Endothelial cell of umbilical vein (primary cell): Measurements from ENCODE around the gene PTPRF. TPM values are rescaled to one million over a fixed set of nuclear protein-coding genes. Genes with fewer than 3 reads are reported as not detected.

Experiments
- BruUV-seq: library from RNA; stranded (reverse); fragments of 400-500 nt; replicated peaks from 2 replicates; lab custom pipeline; 2021; lab: Mats Ljungman, UMichigan
- CTCF ChIA-PET: fragments of 300-600, 350-600 bp; sonication (Branson Sonifier 250); formaldehyde crosslinking; loops from one replicate; lab custom pipeline; 2021; ENCODE audit warnings: antibody characterized with exemption, inconsistent platforms; lab: Charles Lee
- POLR2A ChIA-PET: fragments of 300-600, 350-600 bp; sonication (Branson Sonifier 250); formaldehyde crosslinking; loops from one replicate; lab custom pipeline; 2021; ENCODE audit warnings: antibody characterized with exemption, inconsistent platforms; lab: Charles Lee
- DNase-seq: peaks from one replicate; pipeline ENCODE4 v3.0.0-alpha.2; 2011; ENCODE audit warnings: low read depth, low spot score
- FAIRE-seq: peaks from 2 replicates; lab custom pipeline; 2011; peaks lifted over from hg19 to GRCh38; lab: Jason Lieb, UNC
- H2AFZ ChIP-seq: 2 replicates; pipeline ENCODE4 v1.6.0; 2012; ENCODE audit warnings: low read depth, low read length, control low read depth, inconsistent platforms
- H3K27ac ChIP-seq: 2 replicates; pipeline ENCODE4 v1.5.1; 2011; ENCODE audit warnings: low read depth, mild to moderate bottlenecking, control low read depth, low read length, moderate library complexity; ENCODE audit not compliant: insufficient read depth
- H3K27me3 ChIP-seq, 2 experiments: 2 replicates each; pipeline versions ENCODE4 v1.6.0 to v1.6.1; 2011; ENCODE audit warnings: low read length in 2 of 2, mixed read lengths in 1 of 2; ENCODE audit not compliant: control insufficient read depth in 2 of 2, insufficient read depth in 2 of 2
- H3K36me3 ChIP-seq, 2 experiments: 2 replicates in 1 of 2; 3 replicates in 1 of 2; pipeline ENCODE4 v1.5.1; 2011; ENCODE audit warnings: low read length in 2 of 2, mild to moderate bottlenecking in 1 of 2, moderate library complexity in 1 of 2; ENCODE audit not compliant: control insufficient read depth in 2 of 2, insufficient read depth in 2 of 2; ENCODE audit errors: extremely low read depth in 1 of 2
- H3K4me1 ChIP-seq: 3 replicates; pipeline ENCODE4 v1.5.1; 2011; ENCODE audit warnings: mild to moderate bottlenecking, low read length; ENCODE audit not compliant: control insufficient read depth, insufficient read depth; ENCODE audit errors: extremely low read depth
- H3K4me2 ChIP-seq: 2 replicates; pipeline ENCODE4 v1.6.1; 2011; ENCODE audit warnings: low read length, control low read depth, mixed read lengths; ENCODE audit not compliant: insufficient read depth
- H3K4me3 ChIP-seq, 3 experiments: fragments of 200-600 bp in 1 of 3; sonication (generic), shearing (Covaris generic) in 1 of 3; replicated peaks in 1 of 3; 2 replicates each; pipeline ENCODE4 v1.5.1; 2011 to 2016; ENCODE audit warnings: control low read depth in 3 of 3, low read length in 3 of 3, mild to moderate bottlenecking in 2 of 3, inconsistent platforms in 1 of 3, low read depth in 1 of 3, moderate library complexity in 1 of 3; ENCODE audit not compliant: insufficient read depth in 1 of 3
- H3K79me2 ChIP-seq: 2 replicates; pipeline ENCODE4 v1.6.0; 2012; ENCODE audit warnings: low read length, inconsistent platforms; ENCODE audit not compliant: control insufficient read depth, insufficient read depth
- H3K9ac ChIP-seq: replicated peaks from 2 replicates; pipeline ENCODE3; 2011; ENCODE audit warnings: low read length, control low read depth; ENCODE audit not compliant: insufficient read depth; ENCODE audit errors: extremely low read depth
- H3K9me1 ChIP-seq: replicated peaks from 3 replicates; pipeline ENCODE4 v1.6.0; 2011; ENCODE audit warnings: mild to moderate bottlenecking, low read length; ENCODE audit not compliant: control insufficient read depth, insufficient read depth; ENCODE audit errors: extremely low read depth
- H3K9me3 ChIP-seq: replicated peaks from 2 replicates; pipeline ENCODE4 v1.5.1; 2012; ENCODE audit warnings: low read length, inconsistent platforms; ENCODE audit not compliant: control insufficient read depth, insufficient read depth
- H4K20me1 ChIP-seq: replicated peaks from 2 replicates; pipeline ENCODE3; 2011; ENCODE audit warnings: mild to moderate bottlenecking, low read length; ENCODE audit not compliant: control insufficient read depth, insufficient read depth; ENCODE audit errors: extremely low read depth
- EZH2 ChIP-seq: IDR thresholded peaks from 2 replicates; pipeline ENCODE4 v1.6.1; 2012; ENCODE audit warnings: borderline replicate concordance, low read depth, mild to moderate bottlenecking, moderate library complexity, low read length, inconsistent platforms; ENCODE audit not compliant: severe bottlenecking
- FOS ChIP-seq: IDR thresholded peaks from 2 replicates; pipeline ENCODE4 v1.6.1; 2011; ENCODE audit warnings: mild to moderate bottlenecking, low read length, moderate library complexity, borderline replicate concordance; ENCODE audit not compliant: insufficient read depth
- GATA2 ChIP-seq: IDR thresholded peaks from 2 replicates; pipeline ENCODE4 v1.7.0; 2011; ENCODE audit warnings: low read depth, mild to moderate bottlenecking, moderate library complexity, mixed read lengths, low read length; ENCODE audit not compliant: insufficient read length, insufficient read depth
- JUN ChIP-seq: IDR thresholded peaks from 2 replicates; pipeline ENCODE4 v1.6.1; 2011; ENCODE audit warnings: borderline replicate concordance, low read depth; ENCODE audit not compliant: insufficient read length, insufficient read depth
- MYC ChIP-seq: IDR thresholded peaks from one replicate; pipeline ENCODE4 v1.6.1; 2011; ENCODE audit warnings: mild to moderate bottlenecking, low read depth, low read length
- POLR2A ChIP-seq: IDR thresholded peaks from 2 replicates; pipeline ENCODE4 v1.6.1; 2012; ENCODE audit warnings: low read depth, mild to moderate bottlenecking, control low read depth, low read length
- POLR2AphosphoS5 ChIP-seq: IDR thresholded peaks from 2 replicates; pipeline ENCODE4 v1.6.1; 2012; ENCODE audit warnings: low read depth, mild to moderate bottlenecking, control low read depth, low read length, moderate library complexity; ENCODE audit not compliant: insufficient read depth
- dilution Hi-C: fragments of 300-500 bp; cut with MboI; formaldehyde crosslinking; loops from one replicate; pipeline ENCODE4 v1.15.0; 2019; ENCODE audit warnings: low sequenced_read_pairs; ENCODE audit not compliant: extremely low pct_ligation_motif_present
- intact Hi-C: fragments of 100-400 bp; cut with micrococcal nuclease; formaldehyde crosslinking; loops from one replicate; pipeline ENCODE4 v1.10.0; 2022
- polyA plus RNA-seq, 4 experiments: library from polyadenylated mRNA; depleted of rRNA in 3 of 4; stranded (reverse) in 3 of 4; unstranded in 1 of 4; fragments of >200 nt; gene quantifications; 2 replicates each; pipeline versions ENCODE4 v1.2.1 to v1.2.3, GENCODE V29; 2011 to 2012; ENCODE audit warnings: missing spikeins in 1 of 4
- total RNA-seq: library from RNA; stranded (reverse); gene quantifications from 2 replicates; pipeline ENCODE4 v1.2.3, GENCODE V29; 2021
- TF ChIP-seq, protein P1 (sequence below): IDR thresholded peaks from 2 replicates; pipeline ENCODE4 v1.6.1; 2011; ENCODE audit not compliant: insufficient read depth, insufficient read length
- TF ChIP-seq, protein P2 (sequence below), 2 donors: IDR thresholded peaks; 1 replicate in 1 of 2; 2 replicates in 1 of 2; pipeline ENCODE4 v1.5.1; 2011; ENCODE audit warnings: low read length in 2 of 2, mild to moderate bottlenecking in 2 of 2, moderate library complexity in 2 of 2, control low read depth in 1 of 2, inconsistent platforms in 1 of 2, low read depth in 1 of 2; ENCODE audit not compliant: insufficient read depth in 1 of 2; ENCODE audit errors: extremely low read depth in 1 of 2

The PTPRF gene
- total and polyA plus RNA-seq, 2 donors (not counting 3 experiments of a cell fraction or from before 2014, with no cell fraction given): 217 to 338 TPM

DNA sequence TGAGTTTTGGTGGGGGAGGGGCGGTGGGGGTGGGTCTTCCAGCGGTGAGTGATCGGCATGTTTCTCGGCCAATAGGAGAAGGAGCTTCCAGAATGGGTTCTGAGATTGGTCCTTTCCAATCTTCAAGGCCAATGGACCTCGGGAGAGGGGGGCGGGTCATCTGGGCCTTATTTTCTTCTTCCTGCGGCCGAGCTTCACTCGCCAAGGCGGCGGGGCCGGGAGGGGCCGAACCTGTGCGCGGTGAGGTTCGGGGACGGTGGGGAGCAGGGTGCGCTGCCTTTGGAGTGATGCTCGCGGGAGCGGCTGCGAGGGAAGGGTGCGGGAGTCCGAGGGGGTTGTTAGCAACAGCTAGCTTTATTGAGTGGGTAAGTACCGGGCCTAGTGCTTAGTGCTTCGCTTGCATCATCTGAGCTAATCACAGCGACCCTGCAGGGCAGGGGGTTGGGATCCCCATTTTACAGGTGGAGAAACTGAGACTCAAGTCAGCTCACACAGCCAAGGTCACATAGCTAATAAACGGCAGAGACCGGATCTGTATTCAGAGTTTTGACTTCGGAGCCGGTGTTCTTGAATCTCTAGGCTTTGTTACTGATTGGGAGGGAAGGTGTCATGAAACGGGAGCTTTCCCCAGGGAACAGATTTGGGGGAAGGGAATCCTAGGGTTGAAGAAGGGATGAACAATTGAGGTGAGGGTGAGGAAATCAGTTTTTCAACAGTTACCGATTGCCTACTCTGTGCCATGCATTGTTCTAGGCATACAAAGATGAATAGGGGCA is 119.8 kb downstream of the PTPRF start:
- peak; percentile 94 for DNase-seq
- BruUV-seq: no TSS peak
- dilution Hi-C loops: no loop called here
- CTCF ChIA-PET: interaction anchor here (0.5 to 2.9 kb wide), 13 partner anchors 10 to 424 kb away, joined by 3 to 18 read pairs (median 4); partner anchors contain the start of gene PTPRF
- no peaks in the 10 kb centered on the region for H4K20me1 ChIP-seq
- peak overlapping the region; percentile 78 for H2AFZ ChIP-seq
- no peaks in the 10 kb centered on the region for H3K9me1 ChIP-seq
- FAIRE-seq: peak; percentile 31
- peaks cover 16% of the 10 kb centered on the region for H3K4me1 ChIP-seq
- H3K36me3 ChIP-seq: peaks cover 8 to 12% of the 10 kb centered on the region in 2 experiments
- POLR2A ChIA-PET: interaction anchor here (0.6 to 2.0 kb wide), 13 partner anchors 10 to 319 kb away, joined by 3 to 11 read pairs (median 3); partner anchors contain the start of genes DPH2, HYI and ST3GAL3
- TF ChIP-seq EZH2 (no peak), POLR2A (peak; percentile 99), POLR2AphosphoS5 (peak; percentile 94)
- H3K27me3 ChIP-seq: peaks cover under 1 to 1% of the 10 kb centered on the region in 2 experiments
- intact Hi-C loops: loop anchor here (1.0 to 5.0 kb wide), 4 partner anchors 121 to 424 kb away; partner anchors contain the start of gene ARTN
- H3K27ac ChIP-seq: peak overlapping the region; percentile 63
- no peaks in the 10 kb centered on the region for H3K9me3 ChIP-seq
- peak overlapping the region; percentile 60 to 95 (median 65) for H3K4me3 ChIP-seq
- peaks cover 24% of the 10 kb centered on the region for H3K79me2 ChIP-seq
- peak overlapping the region; percentile 82 for H3K9ac ChIP-seq
- H3K4me2 ChIP-seq: peak overlapping the region; percentile 88

DNA sequence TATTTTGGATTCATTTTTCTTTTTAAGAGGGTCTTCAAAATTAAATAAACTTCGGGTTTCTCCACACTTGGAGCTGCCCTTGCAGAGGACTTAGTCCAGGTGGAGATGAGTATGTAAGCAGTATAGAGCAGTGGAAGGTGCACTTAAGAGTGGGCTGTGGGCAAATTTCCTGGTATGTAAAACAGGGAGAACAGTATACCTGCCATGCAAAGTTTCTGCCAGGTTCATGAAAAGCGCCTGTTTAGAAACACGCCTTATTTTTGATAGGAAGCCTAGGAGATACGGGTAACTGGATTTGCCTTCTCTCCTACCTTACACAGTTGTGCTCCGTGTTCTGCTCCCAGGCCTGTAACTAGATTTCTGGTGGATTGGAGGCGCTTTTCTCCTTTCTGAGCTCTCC is 120.5 kb downstream of the PTPRF start:
- Histone ChIP-seq H3K79me2 (peaks cover 24% of the 10 kb centered on the region), H3K4me1 (peaks cover 16% of the 10 kb centered on the region), H3K4me3 (peak overlapping the region; percentile 60 to 95 (median 65)), H4K20me1 (no peaks in the 10 kb centered on the region), H3K9me3 (no peaks in the 10 kb centered on the region), H3K27ac (no peak overlapping the region), H3K9ac (peak overlapping the region; percentile 82), H2AFZ (no peak overlapping the region), H3K9me1 (no peaks in the 10 kb centered on the region), H3K36me3 (peaks cover 14 to 17% of the 10 kb centered on the region in 2 experiments), H3K27me3 (no peaks in the 10 kb centered on the region), H3K4me2 (peak overlapping the region; percentile 88)
- FAIRE-seq: peak; percentile 4
- DNase-seq: peak; percentile 24
- TF ChIP-seq POLR2A (no peak), FOS (no peak), EZH2 (no peak), MYC (no peak), JUN (no peak), POLR2AphosphoS5 (no peak), GATA2 (no peak)
- TF ChIP-seq, protein P1, sequence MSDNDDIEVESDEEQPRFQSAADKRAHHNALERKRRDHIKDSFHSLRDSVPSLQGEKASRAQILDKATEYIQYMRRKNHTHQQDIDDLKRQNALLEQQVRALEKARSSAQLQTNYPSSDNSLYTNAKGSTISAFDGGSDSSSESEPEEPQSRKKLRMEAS: no peak
- TF ChIP-seq, protein P2, sequence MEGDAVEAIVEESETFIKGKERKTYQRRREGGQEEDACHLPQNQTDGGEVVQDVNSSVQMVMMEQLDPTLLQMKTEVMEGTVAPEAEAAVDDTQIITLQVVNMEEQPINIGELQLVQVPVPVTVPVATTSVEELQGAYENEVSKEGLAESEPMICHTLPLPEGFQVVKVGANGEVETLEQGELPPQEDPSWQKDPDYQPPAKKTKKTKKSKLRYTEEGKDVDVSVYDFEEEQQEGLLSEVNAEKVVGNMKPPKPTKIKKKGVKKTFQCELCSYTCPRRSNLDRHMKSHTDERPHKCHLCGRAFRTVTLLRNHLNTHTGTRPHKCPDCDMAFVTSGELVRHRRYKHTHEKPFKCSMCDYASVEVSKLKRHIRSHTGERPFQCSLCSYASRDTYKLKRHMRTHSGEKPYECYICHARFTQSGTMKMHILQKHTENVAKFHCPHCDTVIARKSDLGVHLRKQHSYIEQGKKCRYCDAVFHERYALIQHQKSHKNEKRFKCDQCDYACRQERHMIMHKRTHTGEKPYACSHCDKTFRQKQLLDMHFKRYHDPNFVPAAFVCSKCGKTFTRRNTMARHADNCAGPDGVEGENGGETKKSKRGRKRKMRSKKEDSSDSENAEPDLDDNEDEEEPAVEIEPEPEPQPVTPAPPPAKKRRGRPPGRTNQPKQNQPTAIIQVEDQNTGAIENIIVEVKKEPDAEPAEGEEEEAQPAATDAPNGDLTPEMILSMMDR (IDR thresholded peaks at IDR 0.05; ENCODE audit: extremely low read depth in 1 of 2, insufficient read depth in 1 of 2, low read depth in 1 of 2, low read length in 2 of 2): no peak
- ChIA-PET POLR2A (interaction anchor here (1.3 to 2.0 kb wide), 5 partner anchors 15 to 114 kb away, joined by 3 to 11 read pairs (median 7); partner anchors contain the start of gene ST3GAL3), CTCF (interaction anchor here (0.7 to 2.9 kb wide), 6 partner anchors 9 to 237 kb away, joined by 3 to 18 read pairs (median 6); partner anchors contain the start of gene PTPRF)
- dilution Hi-C loops: no loop called here
- no TSS peak for BruUV-seq
- intact Hi-C loops: loop anchor here (2.0 to 5.0 kb wide), 2 partner anchors 281 to 424 kb away; partner anchors contain the start of gene ARTN
